Activated CD8-positive, alpha-beta T cell treated with anti-CD3 and anti-CD28 coated beads for 36 hours (primary cell): ENCODE measurements around the gene PDE4B. TPM values are rescaled to one million over a fixed set of nuclear protein-coding genes. Genes with fewer than 3 reads are reported as not detected.
A peak's percentile ranks its signal among the peaks of the same experiment; 100 is the strongest.

Experiments used
- ATAC-seq: fragments of 200-7000 bp; cut with Tn5 transposase; one replicate; pipeline ENCODE4 v1.10.0; 2021; ENCODE audit warnings: mild to moderate bottlenecking, moderate library complexity
- CTCF ChIA-PET: fragments of 350-600 bp; sonication (Branson Sonifier 250); formaldehyde crosslinking; loops from one replicate; lab custom pipeline; 2021; ENCODE audit warnings: antibody characterized with exemption; lab: Charles Lee
- POLR2A ChIA-PET: fragments of 350-600 bp; sonication (Branson Sonifier 250); formaldehyde crosslinking; loops from one replicate; lab custom pipeline; 2021; ENCODE audit warnings: antibody characterized with exemption; lab: Charles Lee
- DNase-seq: peaks from one replicate; pipeline ENCODE4 v3.0.0-alpha.2; 2020
- H3K27ac Mint-ChIP-seq: one replicate; pipeline ENCODE4 v1.8.0; 2021; ENCODE audit warnings: mild to moderate bottlenecking, mixed read lengths
- H3K27me3 Mint-ChIP-seq: one replicate; pipeline ENCODE4 v1.8.0; 2021; ENCODE audit warnings: mixed read lengths
- H3K36me3 Mint-ChIP-seq: one replicate; pipeline ENCODE4 v1.8.0; 2021; ENCODE audit warnings: low read depth, mixed read lengths
- H3K4me1 Mint-ChIP-seq: one replicate; pipeline ENCODE4 v1.8.0; 2021; ENCODE audit warnings: low read depth, mixed read lengths
- H3K4me3 Mint-ChIP-seq: one replicate; pipeline ENCODE4 v1.8.0; 2021; ENCODE audit warnings: mild to moderate bottlenecking, moderate library complexity, mixed read lengths
- H3K9me3 Mint-ChIP-seq: one replicate; pipeline ENCODE4 v1.8.0; 2021; ENCODE audit warnings: mixed read lengths
- CTCF ChIP-seq: fragments of 200-600 bp; IDR thresholded peaks from one replicate; pipeline ENCODE4 v1.8.0; 2022; ENCODE audit warnings: antibody characterized with exemption, mild to moderate bottlenecking
- intact Hi-C: fragments of 100-400 bp; cut with micrococcal nuclease; formaldehyde crosslinking; loops from one replicate; pipeline ENCODE4 v1.10.0; 2022
- total RNA-seq, 2 experiments: library from RNA; stranded (reverse); gene quantifications; one replicate each; pipeline ENCODE4 v1.2.3, GENCODE V29; 2021

PDE4B gene
- total RNA-seq, 2 experiments from 2014 or later = 32.4 to 33.1 TPM

- H3K27me3 Mint-ChIP-seq = peaks cover 10% of the 10 kb centered on the region
- ChIA-PET POLR2A (no interaction called here), CTCF (interaction anchor here (0.5 to 22.3 kb wide), 3 partner anchors 207 to 1178 kb away, joined by 3 to 512 read pairs (median 239); no protein-coding TSS in a partner anchor)
- DNase-seq = no peak
- H3K9me3 Mint-ChIP-seq = no peaks in the 10 kb centered on the region
- no peak for TF ChIP-seq CTCF
- no peaks in the 10 kb centered on the region for H3K4me1 Mint-ChIP-seq
- intact Hi-C loops = no loop called here
- no peaks in the 10 kb centered on the region for H3K36me3 Mint-ChIP-seq
- ATAC-seq = no peak
- H3K27ac Mint-ChIP-seq = no peak overlapping the region
- H3K4me3 Mint-ChIP-seq = no peak overlapping the region
These were observed 445.2 kb downstream of the PDE4B start for GRCh38 chr1:66237722-66238479.

- Mint-ChIP-seq H3K4me3 (no peak overlapping the region), H3K4me1 (no peaks in the 10 kb centered on the region), H3K27me3 (peaks cover 10% of the 10 kb centered on the region), H3K9me3 (no peaks in the 10 kb centered on the region), H3K36me3 (no peaks in the 10 kb centered on the region), H3K27ac (no peak overlapping the region)
- ATAC-seq (no peak), DNase-seq (no peak)
- peak; percentile 35 for TF ChIP-seq CTCF
- intact Hi-C loops = loop anchor here (5.0 to 10.0 kb wide), 3 partner anchors 262 to 485 kb away; no protein-coding TSS in a partner anchor
- ChIA-PET POLR2A (interaction anchor here (0.7 to 1.0 kb wide), 2 partner anchors 269 to 283 kb away, joined by 3 read pairs; no protein-coding TSS in a partner anchor), CTCF (interaction anchor here (0.9 to 22.3 kb wide), 6 partner anchors 65 to 280 kb away, joined by 3 to 512 read pairs (median 32); no protein-coding TSS in a partner anchor)
These were observed 447.1 kb downstream of the PDE4B start for GRCh38 chr1:66239834-66240233.

- peaks cover 9% of the 10 kb centered on the region for H3K27me3 Mint-ChIP-seq
- CTCF ChIA-PET = interaction anchor here (0.9 to 22.3 kb wide), 19 partner anchors 9 to 553 kb away, joined by 3 to 512 read pairs (median 25); no protein-coding TSS in a partner anchor
- H3K4me1 Mint-ChIP-seq = peaks cover under 1% of the 10 kb centered on the region
- no peaks in the 10 kb centered on the region for H3K36me3 Mint-ChIP-seq
- intact Hi-C loops = loop anchor here (5.0 to 10.0 kb wide), 3 partner anchors 262 to 484 kb away; no protein-coding TSS in a partner anchor
- no peaks in the 10 kb centered on the region for H3K9me3 Mint-ChIP-seq
- ATAC-seq (no peak), DNase-seq (no peak)
- no peak for TF ChIP-seq CTCF
- POLR2A ChIA-PET = interaction anchor here (1.0 kb wide), 1 partner anchor 284 kb away, joined by 3 read pairs; no protein-coding TSS in a partner anchor
- no peak overlapping the region for H3K27ac Mint-ChIP-seq
- no peak overlapping the region for H3K4me3 Mint-ChIP-seq
These were observed 448.1 kb downstream of the PDE4B start for GRCh38 chr1:66240491-66241484.

- DNase-seq = peak; percentile 84
- H3K36me3 Mint-ChIP-seq = no peaks in the 10 kb centered on the region
- H3K4me3 Mint-ChIP-seq = no peak overlapping the region
- no peak overlapping the region for H3K27ac Mint-ChIP-seq
- intact Hi-C loops = loop anchor here (1.0 to 10.0 kb wide), 4 partner anchors 259 to 482 kb away; no protein-coding TSS in a partner anchor
- ATAC-seq = peak; percentile 61
- ChIA-PET POLR2A (interaction anchor here (0.6 to 1.3 kb wide), 5 partner anchors 60 to 113 kb away, joined by 3 read pairs; no protein-coding TSS in a partner anchor), CTCF (interaction anchor here (0.6 to 22.3 kb wide), 98 partner anchors 10 to 538 kb away, joined by 3 to 512 read pairs (median 5); no protein-coding TSS in a partner anchor)
- H3K4me1 Mint-ChIP-seq = peaks cover 21% of the 10 kb centered on the region
- peaks cover 6% of the 10 kb centered on the region for H3K27me3 Mint-ChIP-seq
- peak; percentile 99 for TF ChIP-seq CTCF
- no peaks in the 10 kb centered on the region for H3K9me3 Mint-ChIP-seq
These were observed 450.2 kb downstream of the PDE4B start for GRCh38 chr1:66242646-66243547.
